WI38 (cell line): ENCODE measurements around the gene DPPA4.

Source experiments
- H3K4me3 ChIP-seq: 2 replicates; pipeline ENCODE4 v1.5.1; 2011; ENCODE audit warnings: low read depth, mild to moderate bottlenecking, control low read depth, low read length
- TF ChIP-seq, protein P1 (sequence below): IDR thresholded peaks from 2 replicates; pipeline ENCODE4 v1.5.1; 2012; ENCODE audit warnings: low read depth, mild to moderate bottlenecking, control low read depth, low read length

The DPPA4 gene

DNA sequence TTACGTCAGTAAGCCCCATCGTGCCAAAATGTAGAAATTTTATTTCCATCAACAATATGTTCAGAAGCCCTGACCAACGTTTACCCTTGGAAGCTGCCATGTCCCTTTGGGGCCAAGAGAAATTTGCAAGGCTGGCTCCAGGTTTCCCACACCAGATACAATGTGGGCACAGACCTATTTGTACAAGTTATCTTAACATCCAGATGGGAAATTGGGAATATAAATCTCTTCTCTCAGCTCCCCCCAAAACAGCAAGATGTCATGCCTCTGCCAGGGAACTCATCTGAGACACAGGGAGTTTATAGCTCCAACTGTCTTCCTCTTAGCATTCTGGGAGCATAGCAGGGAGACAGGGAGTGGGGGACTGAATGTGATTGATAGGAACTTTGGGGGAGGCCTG lies 11.7 kb downstream of the DPPA4 start:
- no peak overlapping the region for H3K4me3 ChIP-seq
- TF ChIP-seq, protein P1, sequence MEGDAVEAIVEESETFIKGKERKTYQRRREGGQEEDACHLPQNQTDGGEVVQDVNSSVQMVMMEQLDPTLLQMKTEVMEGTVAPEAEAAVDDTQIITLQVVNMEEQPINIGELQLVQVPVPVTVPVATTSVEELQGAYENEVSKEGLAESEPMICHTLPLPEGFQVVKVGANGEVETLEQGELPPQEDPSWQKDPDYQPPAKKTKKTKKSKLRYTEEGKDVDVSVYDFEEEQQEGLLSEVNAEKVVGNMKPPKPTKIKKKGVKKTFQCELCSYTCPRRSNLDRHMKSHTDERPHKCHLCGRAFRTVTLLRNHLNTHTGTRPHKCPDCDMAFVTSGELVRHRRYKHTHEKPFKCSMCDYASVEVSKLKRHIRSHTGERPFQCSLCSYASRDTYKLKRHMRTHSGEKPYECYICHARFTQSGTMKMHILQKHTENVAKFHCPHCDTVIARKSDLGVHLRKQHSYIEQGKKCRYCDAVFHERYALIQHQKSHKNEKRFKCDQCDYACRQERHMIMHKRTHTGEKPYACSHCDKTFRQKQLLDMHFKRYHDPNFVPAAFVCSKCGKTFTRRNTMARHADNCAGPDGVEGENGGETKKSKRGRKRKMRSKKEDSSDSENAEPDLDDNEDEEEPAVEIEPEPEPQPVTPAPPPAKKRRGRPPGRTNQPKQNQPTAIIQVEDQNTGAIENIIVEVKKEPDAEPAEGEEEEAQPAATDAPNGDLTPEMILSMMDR: no peak

DNA sequence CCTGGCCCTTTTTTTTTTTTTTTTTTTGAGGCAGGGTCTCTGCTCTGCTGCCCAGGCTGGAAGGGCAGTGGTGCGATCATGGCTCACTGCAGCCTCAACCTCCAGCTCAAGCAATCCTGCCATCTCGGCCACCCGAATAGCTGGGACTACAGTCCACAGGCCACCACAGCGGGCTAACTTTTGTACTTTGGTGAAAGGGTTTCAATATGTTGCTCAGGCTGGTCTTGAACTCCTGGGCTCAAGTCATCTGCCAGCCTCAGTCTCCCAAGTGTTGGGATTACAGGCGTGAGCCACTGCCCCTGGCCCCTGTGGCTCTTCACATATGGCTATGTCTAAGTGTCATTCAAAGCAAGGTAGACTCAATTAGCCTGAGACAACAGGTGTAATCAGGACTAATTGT lies 12.2 kb downstream of the DPPA4 start:
- TF ChIP-seq, protein P1: no peak
- H3K4me3 ChIP-seq: no peak overlapping the region

- TF ChIP-seq, protein P1: no peak
These were observed 21.1 kb downstream of the DPPA4 start, which contains the start of gene DPPA2 for GRCh38 chr3:109316162-109316730. Gene DPPA2 (minus strand): TSS chr3:109316517. CDS start chr3:109314542, 1,975 bp downstream.

GRCh38 chr3:109313061-109313460 lies 24.3 kb downstream of the DPPA4 start:
- H3K4me3 ChIP-seq: no peak overlapping the region
- TF ChIP-seq, protein P1: no peak

More at GRCh38 chr3:109316162-109316730, 21.1 kb downstream of the DPPA4 start, which contains the start of gene DPPA2:
- H3K4me3 ChIP-seq: no peak within 1 kb of the TSS

- TF ChIP-seq, protein P1: no peak
These were observed 39.9 kb downstream of the DPPA4 start for GRCh38 chr3:109297496-109297895.

DNA sequence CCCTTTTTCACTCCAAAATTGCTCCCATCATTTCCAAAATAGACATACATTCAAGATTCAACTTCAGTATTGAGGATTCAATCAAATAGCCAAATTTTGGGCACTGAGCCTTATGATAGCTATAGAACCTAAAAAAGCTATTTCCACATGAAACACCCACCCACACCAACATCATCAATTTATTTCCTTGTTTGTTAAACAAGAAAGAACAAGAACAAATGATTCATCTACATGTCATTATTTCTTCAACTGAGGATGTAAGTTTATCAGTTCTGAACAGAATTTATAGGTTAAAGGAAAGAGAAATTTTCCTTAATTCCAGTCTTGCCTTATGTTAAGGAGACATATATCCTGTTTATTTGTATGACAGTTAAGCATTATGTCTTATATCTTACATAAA lies 53.3 kb downstream of the DPPA4 start:
- H3K4me3 ChIP-seq: no peak overlapping the region
- TF ChIP-seq, protein P1: no peak

More at GRCh38 chr3:109297496-109297895, 39.9 kb downstream of the DPPA4 start:
- no peak overlapping the region for H3K4me3 ChIP-seq

GRCh38 chr3:109278546-109278945 lies 58.8 kb downstream of the DPPA4 start:
- no peak overlapping the region for H3K4me3 ChIP-seq

More at GRCh38 chr3:109278546-109278945, 58.8 kb downstream of the DPPA4 start:
- TF ChIP-seq, protein P1: no peak
